ENCODE data around the gene HMGXB4. TPM values are rescaled to one million over a fixed set of nuclear protein-coding genes. Genes with fewer than 3 reads are reported as not detected.

The HMGXB4 gene
- total and polyA plus RNA-seq, 2 of the 8 experiments (the other 6 are each of a cell fraction or from before 2014, with no cell fraction given): 20.9 to 41.3 TPM

- no peak overlapping the region for H3K4me3 ChIP-seq (ENCODE audit: extremely low read depth in 1 of 4, insufficient read depth in 2 of 4, low read depth in 3 of 4, low read length in 4 of 4)
- H3K27me3 ChIP-seq (replicated peaks in 1 of 4; ENCODE audit: control insufficient read depth in 3 of 4, extremely low read depth in 1 of 4, insufficient read depth in 3 of 4, low read length in 3 of 4): no peaks in the 10 kb centered on the region
- H3K23ac ChIP-seq (ENCODE audit: insufficient read length): no peak overlapping the region
- CTCF ChIA-PET (ENCODE audit: partially characterized antibody): interaction anchor here (0.5 to 3.4 kb wide), 6 partner anchors 9 to 282 kb away, joined by 3 to 20 read pairs (median 3); no protein-coding TSS in a partner anchor
- no peak for DNase-seq (ENCODE audit: low read depth in 1 of 2, low spot score in 2 of 2)
- no peak overlapping the region for H3K4me2 ChIP-seq (ENCODE audit: insufficient read depth in 1 of 2, low read depth in 2 of 2, low read length in 2 of 2)
- H3K9me3 ChIP-seq (ENCODE audit: insufficient read depth in 2 of 2, low read depth in 1 of 2, low read length in 1 of 2): no peaks in the 10 kb centered on the region
- H2BK120ac ChIP-seq (replicated peaks; ENCODE audit: low read depth, low read length): no peak overlapping the region
- H3K36me3 ChIP-seq (ENCODE audit: control insufficient read depth in 2 of 4, insufficient read depth in 4 of 4, low read length in 3 of 4): peaks cover 0 to 14% (median 2%) of the 10 kb centered on the region in 4 experiments; a peak in 4 of 8 replicates
- no peak for FAIRE-seq
- H3K18ac ChIP-seq (ENCODE audit: extremely low read depth, low read length): no peak overlapping the region
- H2BK12ac ChIP-seq (ENCODE audit: low read depth, low read length): no peak overlapping the region
- no peaks in the 10 kb centered on the region for H3K4me1 ChIP-seq (replicated peaks in 1 of 4; ENCODE audit: control insufficient read depth in 3 of 4, insufficient read depth in 4 of 4, low read length in 3 of 4)
- peaks cover 1 to 15% of the 10 kb centered on the region in 2 experiments for H4K20me1 ChIP-seq (replicated peaks in 1 of 2; ENCODE audit: control insufficient read depth in 1 of 2, insufficient read depth in 2 of 2, low read length in 2 of 2)
- H2BK15ac ChIP-seq (ENCODE audit: low read length): no peak overlapping the region
- no peaks in the 10 kb centered on the region for H3K79me1 ChIP-seq (ENCODE audit: low read depth, low read length)
- H4K5ac ChIP-seq (ENCODE audit: insufficient read length, low read depth, low read length): no peak overlapping the region
- H3K27ac ChIP-seq (ENCODE audit: low read depth, low read length): no peak overlapping the region
- H2AFZ ChIP-seq (ENCODE audit: low read length): no peak overlapping the region
- H2BK5ac ChIP-seq (ENCODE audit: low read depth, low read length): no peak overlapping the region
- H3K9ac ChIP-seq (replicated peaks in 1 of 4; ENCODE audit: extremely low read depth in 1 of 4, low read depth in 3 of 4, low read length in 3 of 4): no peak overlapping the region; a peak in 1 of 7 replicates
- WGBS, 2 experiments (ENCODE audit: extremely low coverage in 1 of 2, insufficient coverage in 1 of 2, insufficient read length in 1 of 2, insufficient replicate concordance in 2 of 2, low coverage in 1 of 2, low lambda C conversion rate in 2 of 2, missing lambda C conversion rate in 1 of 2): 94% methylated on average over 26 of the region's 26 CpGs; no CpG with 5 or more reads in 1 of the 2 experiments
- H2AK5ac ChIP-seq (ENCODE audit: low read depth, low read length): peak overlapping the region; percentile 68; the same call in 1 of the 2 replicates
- no peak overlapping the region for H4K91ac ChIP-seq (replicated peaks; ENCODE audit: insufficient read length, low read length)
- no peak overlapping the region for H4K8ac ChIP-seq (ENCODE audit: extremely low read depth, insufficient read depth, low read length)
- H3K79me2 ChIP-seq (ENCODE audit: control insufficient read depth in 1 of 2, insufficient read depth in 2 of 2, low read length in 2 of 2): no peaks in the 10 kb centered on the region
- peaks cover 15% of the 10 kb centered on the region for H3K23me2 ChIP-seq (ENCODE audit: low read depth, low read length)
- peak overlapping the region; percentile 99 for H3K56ac ChIP-seq (replicated peaks; ENCODE audit: insufficient read length, low read depth, low read length)
- H3K4ac ChIP-seq (replicated peaks; ENCODE audit: insufficient read length, low read depth, low read length): no peak overlapping the region
- H2BK20ac ChIP-seq (ENCODE audit: low read length): no peak overlapping the region
- POLR2A ChIA-PET (ENCODE audit: partially characterized antibody): interaction anchor here (2.0 kb wide), 1 partner anchor 9 kb away, joined by 7 read pairs; no protein-coding TSS in a partner anchor
- no peak overlapping the region for H3K14ac ChIP-seq (ENCODE audit: insufficient read length)
- no peak for TF ChIP-seq EGR1 (IDR thresholded peaks at IDR 0.05; ENCODE audit: borderline replicate concordance, low read depth, low read length)
- TF ChIP-seq POLR2A (IDR thresholded peaks at IDR 0.05; ENCODE audit: control extremely low read depth in 1 of 2, low read depth in 2 of 2, low read length in 2 of 2): no peak
- TF ChIP-seq RNF2 (IDR thresholded peaks at IDR 0.05; ENCODE audit: borderline replicate concordance, low read depth, low read length, missing control alignments, poor library complexity, severe bottlenecking): no peak
- no peak for TF ChIP-seq TAF7 (optimal IDR thresholded peaks at IDR 0.05; ENCODE audit: borderline replicate concordance, low read depth, low read length)
- TF ChIP-seq RFX5 (IDR thresholded peaks at IDR 0.05; ENCODE audit: borderline replicate concordance, low read depth, low read length): no peak
- no peak for TF ChIP-seq TBP (IDR thresholded peaks at IDR 0.05; ENCODE audit: low read depth, low read length)
- no peak for TF ChIP-seq HDAC6 (IDR thresholded peaks at IDR 0.05; ENCODE audit: low read depth, low read length)
- TF ChIP-seq SIRT6 (IDR thresholded peaks at IDR 0.05; ENCODE audit: low read length): no peak
- no peak for TF ChIP-seq NANOG (IDR thresholded peaks at IDR 0.05; ENCODE audit: insufficient read depth, low read depth, low read length, poor library complexity, severe bottlenecking)
- no peak for TF ChIP-seq SP4 (IDR thresholded peaks at IDR 0.05; ENCODE audit: low read length)
- no peak for TF ChIP-seq POU5F1 (IDR thresholded peaks at IDR 0.05; ENCODE audit: low read depth, low read length)
These were observed 86.6 kb downstream of the HMGXB4 start for GRCh38 chr22:35343664-35344550.

All from H1 (cell line).